HEK293 (cell line): ENCODE data around the gene CASZ1.

ENCODE experiments used
- GLI2 ChIP-seq: fragments of 450-650 bp; formaldehyde crosslinking; IDR thresholded peaks from 2 replicates; pipeline ENCODE4; 2017; ENCODE audit warnings: missing biosample characterization, missing genetic modification characterization, low read depth, borderline replicate concordance
- GLI4 ChIP-seq: fragments of 450-650 bp; formaldehyde crosslinking; IDR thresholded peaks from 2 replicates; pipeline ENCODE4 v1.5.1; 2016; ENCODE audit warnings: missing biosample characterization, missing genetic modification characterization
- HOXD13 ChIP-seq: sonication (generic); formaldehyde crosslinking; IDR thresholded peaks from 2 replicates; pipeline ENCODE4 v1.8.0; 2022; ENCODE audit warnings: missing genetic modification reagents, borderline replicate concordance
- INSM2 ChIP-seq: fragments of 450-650 bp; formaldehyde crosslinking; IDR thresholded peaks from 2 replicates; pipeline ENCODE4 v1.5.1; 2016; ENCODE audit warnings: missing biosample characterization, missing genetic modification characterization
- KLF10 ChIP-seq: fragments of 450-650 bp; IDR thresholded peaks from 2 replicates; pipeline ENCODE4 v1.5.1; 2018; ENCODE audit warnings: missing biosample characterization, mild to moderate bottlenecking, missing genetic modification characterization
- MZF1 ChIP-seq: fragments of 450-650 bp; formaldehyde crosslinking; IDR thresholded peaks from 2 replicates; pipeline ENCODE4 v1.5.1; 2017; ENCODE audit warnings: missing biosample characterization, missing genetic modification characterization, borderline replicate concordance
- OSR2 ChIP-seq: fragments of 450-650 bp; formaldehyde crosslinking; IDR thresholded peaks from 2 replicates; pipeline ENCODE4 v1.5.1; 2016; ENCODE audit warnings: missing biosample characterization, missing genetic modification characterization
- PRDM6 ChIP-seq: fragments of 450-650 bp; formaldehyde crosslinking; IDR thresholded peaks from 2 replicates; pipeline ENCODE4 v1.5.1; 2017; ENCODE audit warnings: missing biosample characterization, missing genetic modification characterization
- REPIN1 ChIP-seq: fragments of 450-650 bp; formaldehyde crosslinking; IDR thresholded peaks from 2 replicates; pipeline ENCODE4 v1.5.1; 2017; ENCODE audit warnings: missing biosample characterization, missing genetic modification characterization, low read depth
- YY1 ChIP-seq: fragments of 450-650 bp; formaldehyde crosslinking; IDR thresholded peaks from 2 replicates; pipeline ENCODE4 v1.5.1; 2018; ENCODE audit warnings: missing biosample characterization, missing genetic modification characterization
- ZBTB44 ChIP-seq: fragments of 450-650 bp; IDR thresholded peaks from 2 replicates; pipeline ENCODE4 v1.5.1; 2018; ENCODE audit warnings: missing biosample characterization, mild to moderate bottlenecking, missing genetic modification characterization
- ZBTB7A ChIP-seq: fragments of 450-650 bp; formaldehyde crosslinking; IDR thresholded peaks from 2 replicates; pipeline ENCODE4 v1.5.1; 2016; ENCODE audit warnings: low read depth, missing biosample characterization, missing genetic modification characterization
- ZNF157 ChIP-seq: fragments of 450-650 bp; formaldehyde crosslinking; IDR thresholded peaks from 2 replicates; pipeline ENCODE4 v1.5.1; 2016; ENCODE audit warnings: missing biosample characterization, missing genetic modification characterization
- ZNF175 ChIP-seq: fragments of 450-650 bp; formaldehyde crosslinking; IDR thresholded peaks from 2 replicates; pipeline ENCODE4 v1.5.1; 2016; ENCODE audit warnings: missing biosample characterization, missing genetic modification characterization
- ZNF221 ChIP-seq: fragments of 450-650 bp; formaldehyde crosslinking; IDR thresholded peaks from 2 replicates; pipeline ENCODE4 v1.5.1; 2017; ENCODE audit warnings: missing biosample characterization, missing genetic modification characterization, borderline replicate concordance
- ZNF223 ChIP-seq: fragments of 450-650 bp; formaldehyde crosslinking; IDR thresholded peaks from 2 replicates; pipeline ENCODE4 v1.5.1; 2016; ENCODE audit warnings: missing biosample characterization, missing genetic modification characterization
- ZNF24 ChIP-seq: fragments of 450-650 bp; formaldehyde crosslinking; IDR thresholded peaks from 2 replicates; pipeline ENCODE4 v1.5.1; 2016; ENCODE audit warnings: missing biosample characterization, missing genetic modification characterization
- ZNF394 ChIP-seq: fragments of 450-650 bp; formaldehyde crosslinking; IDR thresholded peaks from 2 replicates; pipeline ENCODE4 v1.5.1; 2016; ENCODE audit warnings: missing biosample characterization, missing genetic modification characterization, mild to moderate bottlenecking, moderate library complexity, borderline replicate concordance
- ZNF404 ChIP-seq: fragments of 450-650 bp; formaldehyde crosslinking; IDR thresholded peaks from 2 replicates; pipeline ENCODE4 v1.5.1; 2017; ENCODE audit warnings: missing biosample characterization, missing genetic modification characterization
- ZNF433 ChIP-seq: fragments of 450-650 bp; formaldehyde crosslinking; IDR thresholded peaks from 2 replicates; pipeline ENCODE4 v1.5.1; 2016; ENCODE audit warnings: missing biosample characterization, missing genetic modification characterization, low read depth
- ZNF530 ChIP-seq: fragments of 450-650 bp; formaldehyde crosslinking; IDR thresholded peaks from 2 replicates; pipeline ENCODE4 v1.5.1; 2016; ENCODE audit warnings: low read depth, missing biosample characterization, missing genetic modification characterization
- ZNF549 ChIP-seq: fragments of 450-650 bp; IDR thresholded peaks from 2 replicates; pipeline ENCODE4 v1.5.1; 2018; ENCODE audit warnings: missing biosample characterization, missing genetic modification characterization, mild to moderate bottlenecking, inconsistent platforms, moderate library complexity
- ZNF626 ChIP-seq: fragments of 450-650 bp; sonication (Bioruptor Pico); formaldehyde crosslinking; IDR thresholded peaks from 2 replicates; pipeline ENCODE4 v1.5.1; 2018; ENCODE audit warnings: missing biosample characterization, missing genetic modification characterization, inconsistent platforms
- ZNF660 ChIP-seq: fragments of 450-650 bp; IDR thresholded peaks from 2 replicates; pipeline ENCODE4 v1.5.1; 2018; ENCODE audit warnings: missing biosample characterization, mild to moderate bottlenecking, missing genetic modification characterization
- ZNF677 ChIP-seq: fragments of 450-650 bp; IDR thresholded peaks from 2 replicates; pipeline ENCODE4 v1.5.0; 2018; ENCODE audit warnings: missing biosample characterization, mild to moderate bottlenecking, missing genetic modification characterization, moderate library complexity
- ZSCAN16 ChIP-seq: fragments of 450-650 bp; formaldehyde crosslinking; IDR thresholded peaks from 2 replicates; pipeline ENCODE4 v1.5.1; 2016; ENCODE audit warnings: missing biosample characterization, missing genetic modification characterization
- TF ChIP-seq, protein P1 (sequence below): fragments of 450-650 bp; formaldehyde crosslinking; IDR thresholded peaks from 2 replicates; pipeline ENCODE4 v1.5.1; 2016; ENCODE audit warnings: missing biosample characterization, missing genetic modification characterization
- TF ChIP-seq, protein P2 (sequence below): fragments of 450-650 bp; formaldehyde crosslinking; IDR thresholded peaks from 2 replicates; pipeline ENCODE4 v1.5.1; 2016; ENCODE audit warnings: missing biosample characterization, missing genetic modification characterization
- TF ChIP-seq, protein P3 (sequence below): fragments of 450-650 bp; formaldehyde crosslinking; IDR thresholded peaks from 2 replicates; pipeline ENCODE4 v1.5.1; 2017; ENCODE audit warnings: missing biosample characterization, missing genetic modification characterization

The CASZ1 gene

GRCh38 chr1:10755970-10756521 lies 40.4 kb downstream of the CASZ1 start (continued):
- TF ChIP-seq, protein P1, sequence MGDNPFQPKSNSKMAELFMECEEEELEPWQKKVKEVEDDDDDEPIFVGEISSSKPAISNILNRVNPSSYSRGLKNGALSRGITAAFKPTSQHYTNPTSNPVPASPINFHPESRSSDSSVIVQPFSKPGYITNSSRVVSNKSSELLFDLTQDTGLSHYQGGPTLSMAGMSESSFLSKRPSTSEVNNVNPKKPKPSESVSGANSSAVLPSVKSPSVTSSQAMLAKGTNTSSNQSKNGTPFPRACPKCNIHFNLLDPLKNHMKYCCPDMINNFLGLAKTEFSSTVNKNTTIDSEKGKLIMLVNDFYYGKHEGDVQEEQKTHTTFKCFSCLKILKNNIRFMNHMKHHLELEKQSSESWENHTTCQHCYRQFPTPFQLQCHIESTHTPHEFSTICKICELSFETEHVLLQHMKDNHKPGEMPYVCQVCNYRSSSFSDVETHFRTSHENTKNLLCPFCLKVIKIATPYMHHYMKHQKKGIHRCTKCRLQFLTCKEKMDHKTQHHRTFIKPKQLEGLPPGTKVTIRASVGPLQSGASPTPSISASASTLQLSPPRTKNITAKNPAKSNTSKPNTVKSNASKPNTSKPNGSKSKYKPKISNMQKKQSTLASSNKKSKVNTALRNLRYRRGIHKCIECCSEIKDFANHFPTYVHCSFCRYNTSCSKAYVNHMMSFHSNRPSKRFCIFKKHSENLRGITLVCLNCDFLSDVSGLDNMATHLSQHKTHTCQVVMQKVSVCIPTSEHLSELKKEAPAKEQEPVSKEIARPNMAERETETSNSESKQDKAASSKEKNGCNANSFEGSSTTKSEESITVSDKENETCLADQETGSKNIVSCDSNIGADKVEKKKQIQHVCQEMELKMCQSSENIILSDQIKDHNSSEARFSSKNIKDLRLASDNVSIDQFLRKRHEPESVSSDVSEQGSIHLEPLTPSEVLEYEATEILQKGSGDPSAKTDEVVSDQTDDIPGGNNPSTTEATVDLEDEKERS (tag by site-specific recombination) = no peak
- no peak for TF ChIP-seq ZSCAN16 (tag by site-specific recombination)
- TF ChIP-seq ZNF549 = no peak
- TF ChIP-seq MZF1 (tag by site-specific recombination) = no peak
- TF ChIP-seq INSM2 = no peak
- TF ChIP-seq GLI4 = no peak
- no peak for TF ChIP-seq ZNF24
- no peak for TF ChIP-seq ZNF175 (tag by site-specific recombination)
- TF ChIP-seq ZNF530 = no peak
- peak; percentile 96 for TF ChIP-seq KLF10
- no peak for TF ChIP-seq ZNF626 (tag by site-specific recombination)
- no peak for TF ChIP-seq ZNF157 (tag by site-specific recombination)
- no peak for TF ChIP-seq ZNF394 (tag by site-specific recombination)
- TF ChIP-seq ZNF660 = no peak
- TF ChIP-seq ZNF221 = no peak
- no peak for TF ChIP-seq HOXD13 (CRISPR knock-in tag)
- TF ChIP-seq ZNF223 (tag by site-specific recombination) = no peak
- TF ChIP-seq ZNF433 (tag by site-specific recombination) = no peak
- TF ChIP-seq PRDM6 (tag by site-specific recombination) = no peak
- TF ChIP-seq ZBTB7A (tag by site-specific recombination) = no peak
- TF ChIP-seq OSR2 (tag by site-specific recombination) = no peak
- TF ChIP-seq, protein P2, sequence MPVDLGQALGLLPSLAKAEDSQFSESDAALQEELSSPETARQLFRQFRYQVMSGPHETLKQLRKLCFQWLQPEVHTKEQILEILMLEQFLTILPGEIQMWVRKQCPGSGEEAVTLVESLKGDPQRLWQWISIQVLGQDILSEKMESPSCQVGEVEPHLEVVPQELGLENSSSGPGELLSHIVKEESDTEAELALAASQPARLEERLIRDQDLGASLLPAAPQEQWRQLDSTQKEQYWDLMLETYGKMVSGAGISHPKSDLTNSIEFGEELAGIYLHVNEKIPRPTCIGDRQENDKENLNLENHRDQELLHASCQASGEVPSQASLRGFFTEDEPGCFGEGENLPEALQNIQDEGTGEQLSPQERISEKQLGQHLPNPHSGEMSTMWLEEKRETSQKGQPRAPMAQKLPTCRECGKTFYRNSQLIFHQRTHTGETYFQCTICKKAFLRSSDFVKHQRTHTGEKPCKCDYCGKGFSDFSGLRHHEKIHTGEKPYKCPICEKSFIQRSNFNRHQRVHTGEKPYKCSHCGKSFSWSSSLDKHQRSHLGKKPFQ (tag by site-specific recombination) = no peak
- no peak for TF ChIP-seq YY1
- no peak for TF ChIP-seq ZNF404 (tag by site-specific recombination)
- no peak for TF ChIP-seq GLI2 (tag by site-specific recombination)
- TF ChIP-seq, protein P3, sequence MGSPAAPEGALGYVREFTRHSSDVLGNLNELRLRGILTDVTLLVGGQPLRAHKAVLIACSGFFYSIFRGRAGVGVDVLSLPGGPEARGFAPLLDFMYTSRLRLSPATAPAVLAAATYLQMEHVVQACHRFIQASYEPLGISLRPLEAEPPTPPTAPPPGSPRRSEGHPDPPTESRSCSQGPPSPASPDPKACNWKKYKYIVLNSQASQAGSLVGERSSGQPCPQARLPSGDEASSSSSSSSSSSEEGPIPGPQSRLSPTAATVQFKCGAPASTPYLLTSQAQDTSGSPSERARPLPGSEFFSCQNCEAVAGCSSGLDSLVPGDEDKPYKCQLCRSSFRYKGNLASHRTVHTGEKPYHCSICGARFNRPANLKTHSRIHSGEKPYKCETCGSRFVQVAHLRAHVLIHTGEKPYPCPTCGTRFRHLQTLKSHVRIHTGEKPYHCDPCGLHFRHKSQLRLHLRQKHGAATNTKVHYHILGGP (tag by site-specific recombination) = no peak
- TF ChIP-seq ZNF677 (tag by site-specific recombination) = no peak
- TF ChIP-seq REPIN1 (tag by site-specific recombination) = no peak
- no peak for TF ChIP-seq ZBTB44
